Smooth muscle cell (in vitro differentiated cells): ENCODE data around the gene COP1. TPM values are rescaled to one million over a fixed set of nuclear protein-coding genes. Genes with fewer than 3 reads are reported as not detected.

Source experiments
- DNase-seq: peaks from one replicate; lab custom pipeline; 2025; ENCODE audit not compliant: unreplicated experiment; lab: John Stamatoyannopoulos, UW
- H2AFZ ChIP-seq: fragments of 200-600 bp; sonication (generic); 2 replicates; pipeline ENCODE4 v1.6.0; 2016; ENCODE audit warnings: antibody characterized with exemption, low read depth, mild to moderate bottlenecking
- H3F3A ChIP-seq: fragments of 200-600 bp; sonication (generic); 2 replicates; pipeline ENCODE4 v1.6.0; 2017; ENCODE audit warnings: antibody characterized with exemption, low read depth
- H3K27ac ChIP-seq: fragments of 200-600 bp; sonication (generic); 2 replicates; pipeline ENCODE4 v1.5.1; 2016; ENCODE audit warnings: low read depth, mild to moderate bottlenecking
- H3K27me3 ChIP-seq: fragments of 200-600 bp; sonication (generic); 2 replicates; pipeline ENCODE4 v1.6.1; 2016; ENCODE audit warnings: low read depth, mild to moderate bottlenecking
- H3K36me3 ChIP-seq: fragments of 200-600 bp; sonication (generic); 2 replicates; pipeline ENCODE4 v1.5.1; 2016; ENCODE audit warnings: low read depth
- H3K4me1 ChIP-seq: fragments of 200-600 bp; sonication (generic); 2 replicates; pipeline ENCODE4 v1.5.1; 2016; ENCODE audit warnings: low read depth
- H3K4me2 ChIP-seq: fragments of 200-600 bp; sonication (generic); 2 replicates; pipeline ENCODE4 v1.6.0; 2016; ENCODE audit warnings: mild to moderate bottlenecking
- H3K4me3 ChIP-seq: fragments of 200-600 bp; sonication (generic); 2 replicates; pipeline ENCODE4 v1.5.1; 2016; ENCODE audit warnings: mild to moderate bottlenecking
- H3K79me2 ChIP-seq: fragments of 200-600 bp; sonication (generic); 2 replicates; pipeline ENCODE4 v1.6.0; 2016; ENCODE audit warnings: low read depth, mild to moderate bottlenecking
- H3K9ac ChIP-seq: fragments of 200-600 bp; sonication (generic); 2 replicates; pipeline ENCODE4 v1.6.0; 2016; ENCODE audit warnings: low read depth
- H3K9me3 ChIP-seq: fragments of 200-600 bp; sonication (generic); replicated peaks from 2 replicates; pipeline ENCODE4 v1.5.1; 2016; ENCODE audit warnings: low read depth
- H4K20me1 ChIP-seq: fragments of 200-600 bp; sonication (generic); 2 replicates; pipeline ENCODE4 v1.6.0; 2016; ENCODE audit warnings: low read depth
- CTCF ChIP-seq: fragments of 200-600 bp; sonication (generic); IDR thresholded peaks from 2 replicates; pipeline ENCODE4 v1.5.1; 2017; ENCODE audit warnings: borderline replicate concordance, mild to moderate bottlenecking, antibody characterized with exemption; ENCODE audit not compliant: insufficient read depth, poor library complexity, severe bottlenecking
- WGBS: methylation state at CpG from one replicate; pipeline ENCODE4 v1.1.7; 2016; ENCODE audit warnings: low lambda C conversion rate; 5-methylcytosine and 5-hydroxymethylcytosine counted together
- polyA plus RNA-seq: library from polyadenylated mRNA; unstranded; fragments of >200 nt; fragmentation: Nextera tagmentation; extraction: Ambion mirVana; gene quantifications from 2 replicates; pipeline ENCODE4 v1.2.1, GENCODE V29; 2016
- total RNA-seq: library from RNA; depleted of rRNA; stranded (reverse); fragments of >200 nt; gene quantifications from 2 replicates; pipeline ENCODE4 v1.2.3, GENCODE V29; 2014

Gene COP1
- total and polyA plus RNA-seq, 2 experiments from 2014 or later: 44.8 to 68.2 TPM

DNA sequence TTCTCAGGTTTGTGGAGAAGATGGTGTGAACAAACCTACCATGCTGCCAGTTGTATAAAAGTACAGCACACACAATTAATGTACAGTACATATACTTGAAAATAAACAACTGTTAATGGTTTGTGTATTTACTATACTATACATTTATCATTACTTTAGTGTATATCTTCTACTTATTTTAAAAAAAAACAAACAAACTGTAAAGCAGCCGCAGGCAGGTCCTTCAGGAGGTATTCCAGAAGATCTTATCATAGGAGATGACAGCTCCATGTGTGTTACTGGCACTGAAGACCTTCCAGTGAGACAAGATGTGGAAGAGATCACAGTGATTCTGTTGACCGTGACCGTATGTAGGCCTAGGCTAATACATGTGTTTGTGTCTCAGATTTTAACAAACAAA lies 155.7 kb downstream of the COP1 start:
- no peaks in the 10 kb centered on the region for H3F3A ChIP-seq

DNA sequence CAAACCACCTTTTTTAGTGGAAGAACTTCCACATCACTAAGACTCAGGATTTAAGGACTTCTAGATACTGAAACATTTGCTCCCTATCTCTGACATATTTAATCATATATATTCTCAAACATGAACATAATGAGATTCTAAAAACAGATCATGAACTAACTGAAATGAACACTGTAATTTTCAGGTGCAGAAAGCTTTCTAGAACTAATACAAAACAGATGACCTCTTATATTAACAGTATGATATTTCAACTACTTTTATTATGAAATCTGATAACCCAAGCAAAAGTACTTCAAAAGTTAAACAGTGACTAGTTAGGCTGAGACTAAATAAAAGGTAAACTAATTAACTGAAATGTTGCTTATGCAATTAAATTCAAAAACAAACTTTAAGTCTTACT lies 157.5 kb downstream of the COP1 start:
- peaks cover 3% of the 10 kb centered on the region for H3K79me2 ChIP-seq
- no peak overlapping the region for H3K27ac ChIP-seq
- no peak overlapping the region for H3K4me2 ChIP-seq
- H2AFZ ChIP-seq: no peak overlapping the region
- no peak overlapping the region for H3K9ac ChIP-seq
- H3K4me3 ChIP-seq: no peak overlapping the region
- no peaks in the 10 kb centered on the region for H3F3A ChIP-seq
- no peaks in the 10 kb centered on the region for H3K9me3 ChIP-seq
- TF ChIP-seq CTCF: no peak
- no peaks in the 10 kb centered on the region for H3K27me3 ChIP-seq
- no peaks in the 10 kb centered on the region for H3K4me1 ChIP-seq
- DNase-seq: no peak
- no peaks in the 10 kb centered on the region for H3K36me3 ChIP-seq
- H4K20me1 ChIP-seq: peaks cover 22% of the 10 kb centered on the region

More for the DNA sequence above, 155.7 kb downstream of the COP1 start:
- no peak for DNase-seq
- no peak overlapping the region for H3K27ac ChIP-seq
- H4K20me1 ChIP-seq: peaks cover 28% of the 10 kb centered on the region
- no peak overlapping the region for H3K9ac ChIP-seq
- no peak overlapping the region for H3K4me2 ChIP-seq
- H3K36me3 ChIP-seq: no peaks in the 10 kb centered on the region
- H3K27me3 ChIP-seq: no peaks in the 10 kb centered on the region
- 80% methylated on average over 3 of the region's 3 CpGs for WGBS
- TF ChIP-seq CTCF: no peak
- no peaks in the 10 kb centered on the region for H3K9me3 ChIP-seq
- no peaks in the 10 kb centered on the region for H3K4me1 ChIP-seq
- H3K4me3 ChIP-seq: no peak overlapping the region
- no peaks in the 10 kb centered on the region for H3K79me2 ChIP-seq
- H2AFZ ChIP-seq: no peak overlapping the region

DNA sequence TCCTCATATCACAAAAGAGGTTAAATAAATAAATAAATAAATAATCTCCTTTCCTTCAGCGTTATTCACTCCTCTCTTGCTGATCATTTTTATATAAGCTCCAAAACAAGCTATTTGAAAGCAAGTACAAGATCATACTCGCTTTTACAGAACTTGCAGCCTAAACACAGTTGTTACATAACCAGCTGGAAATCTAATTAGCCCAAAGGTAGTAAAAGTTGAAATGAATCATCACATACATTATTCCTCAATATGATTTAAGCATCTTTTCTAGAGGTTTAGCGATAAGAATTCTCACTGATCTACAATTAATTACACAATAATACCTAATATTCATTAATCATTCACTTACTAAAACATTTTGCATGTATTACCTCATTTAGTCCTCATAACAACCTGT lies 160.2 kb downstream of the COP1 start:
- H4K20me1 ChIP-seq: peaks cover 22% of the 10 kb centered on the region
- 92% methylated on average over 3 of the region's 3 CpGs for WGBS
- H3K27me3 ChIP-seq: no peaks in the 10 kb centered on the region
- H3K4me1 ChIP-seq: no peaks in the 10 kb centered on the region
- H2AFZ ChIP-seq: no peak overlapping the region
- no peak overlapping the region for H3K9ac ChIP-seq
- TF ChIP-seq CTCF: no peak
- no peak overlapping the region for H3K4me2 ChIP-seq
- no peak overlapping the region for H3K27ac ChIP-seq
- H3F3A ChIP-seq: no peaks in the 10 kb centered on the region
- H3K79me2 ChIP-seq: peaks cover 3% of the 10 kb centered on the region
- DNase-seq: no peak
- H3K9me3 ChIP-seq: no peaks in the 10 kb centered on the region
- H3K36me3 ChIP-seq: no peaks in the 10 kb centered on the region
- no peak overlapping the region for H3K4me3 ChIP-seq

DNA sequence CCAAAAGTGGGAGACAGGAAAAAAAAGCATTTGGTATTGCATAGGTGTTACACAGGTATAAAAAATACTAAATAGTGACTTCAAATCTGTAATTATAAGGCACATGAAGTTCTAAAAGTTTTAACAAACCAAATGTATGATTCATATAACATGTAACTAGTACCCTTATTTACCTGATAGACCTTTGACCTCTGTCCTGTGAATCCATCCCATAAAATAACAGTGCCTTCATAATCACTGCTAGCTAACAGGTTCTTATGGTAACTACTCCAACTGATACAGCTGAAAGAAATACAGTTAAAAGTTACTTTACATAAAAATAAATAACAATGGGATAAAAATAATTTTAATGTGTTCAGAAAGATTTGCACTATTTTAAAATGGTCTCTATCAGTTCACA lies 163.5 kb downstream of the COP1 start:
- no peak for TF ChIP-seq CTCF
- H3K27ac ChIP-seq: no peak overlapping the region
- no peaks in the 10 kb centered on the region for H3K9me3 ChIP-seq
- no peaks in the 10 kb centered on the region for H3K27me3 ChIP-seq
- DNase-seq: no peak
- no peaks in the 10 kb centered on the region for H3K4me1 ChIP-seq
- H3K36me3 ChIP-seq: peaks cover 7% of the 10 kb centered on the region
- no peak overlapping the region for H3K4me2 ChIP-seq
- H3K9ac ChIP-seq: no peak overlapping the region
- peaks cover 17% of the 10 kb centered on the region for H4K20me1 ChIP-seq
- no peak overlapping the region for H2AFZ ChIP-seq
- H3F3A ChIP-seq: no peaks in the 10 kb centered on the region
- H3K4me3 ChIP-seq: no peak overlapping the region
- peaks cover 3% of the 10 kb centered on the region for H3K79me2 ChIP-seq
